ACC112 (cell line): ENCODE results near the gene SERPINB7.

Experiments used
- H2AFZ ChIP-seq: fragments of 200-600 bp; sonication (generic); one replicate; pipeline ENCODE4 v1.6.0; 2017; ENCODE audit warnings: antibody characterized with exemption, low read length; ENCODE audit not compliant: unreplicated experiment
- H3K27ac ChIP-seq: fragments of 200-600 bp; sonication (generic); 2 replicates; pipeline ENCODE4 v1.5.1; 2014; ENCODE audit warnings: low read depth, mild to moderate bottlenecking, antibody characterized with exemption, low read length, moderate library complexity
- H3K27me3 ChIP-seq: fragments of 200-600 bp; sonication (generic); 2 replicates; pipeline ENCODE4 v1.6.1; 2014; ENCODE audit warnings: mild to moderate bottlenecking, antibody characterized with exemption, low read length, moderate library complexity, mixed read lengths; ENCODE audit not compliant: insufficient read depth
- H3K36me3 ChIP-seq: fragments of 200-600 bp; sonication (generic); 2 replicates; pipeline ENCODE4 v1.6.1; 2016; ENCODE audit warnings: mild to moderate bottlenecking, antibody characterized with exemption, low read length, moderate library complexity, mixed read lengths; ENCODE audit not compliant: insufficient read depth
- H3K4me1 ChIP-seq: fragments of 200-600 bp; sonication (generic); one replicate; pipeline ENCODE4 v1.6.1; 2016; ENCODE audit warnings: low read length, mixed read lengths; ENCODE audit not compliant: insufficient read depth, unreplicated experiment, control insufficient read depth
- H3K4me3 ChIP-seq: fragments of 200-600 bp; sonication (generic); 2 replicates; pipeline ENCODE4 v1.5.1; 2014; ENCODE audit warnings: mild to moderate bottlenecking, low read depth, low read length
- H3K79me2 ChIP-seq: fragments of 200-600 bp; sonication (generic); one replicate; pipeline ENCODE4 v1.6.0; 2016; ENCODE audit warnings: low read length; ENCODE audit not compliant: control insufficient read depth, unreplicated experiment, insufficient read depth

SERPINB7 gene

GRCh38 chr18:63844254-63844653, 69.0 kb downstream of the SERPINB7 start:
- no peak overlapping the region for H3K27ac ChIP-seq
- no peaks in the 10 kb centered on the region for H3K4me1 ChIP-seq
- H3K27me3 ChIP-seq = no peaks in the 10 kb centered on the region
- H3K79me2 ChIP-seq = no peaks in the 10 kb centered on the region
- H2AFZ ChIP-seq = no peak overlapping the region
- H3K36me3 ChIP-seq = no peaks in the 10 kb centered on the region
- no peak overlapping the region for H3K4me3 ChIP-seq

- Histone ChIP-seq H3K4me3 (no peak overlapping the region), H3K27ac (no peak overlapping the region), H3K4me1 (no peaks in the 10 kb centered on the region), H2AFZ (no peak overlapping the region), H3K36me3 (no peaks in the 10 kb centered on the region), H3K79me2 (no peaks in the 10 kb centered on the region), H3K27me3 (no peaks in the 10 kb centered on the region)
Observed at GRCh38 chr18:63848159-63848558, 72.9 kb downstream of the SERPINB7 start.

GRCh38 chr18:63850020-63850419, 74.8 kb downstream of the SERPINB7 start:
- no peak overlapping the region for H3K4me3 ChIP-seq
- H3K79me2 ChIP-seq = no peaks in the 10 kb centered on the region
- H2AFZ ChIP-seq = no peak overlapping the region
- no peaks in the 10 kb centered on the region for H3K4me1 ChIP-seq
- no peak overlapping the region for H3K27ac ChIP-seq
- no peaks in the 10 kb centered on the region for H3K36me3 ChIP-seq
- H3K27me3 ChIP-seq = no peaks in the 10 kb centered on the region

GRCh38 chr18:63850636-63851035, 75.4 kb downstream of the SERPINB7 start:
- no peaks in the 10 kb centered on the region for H3K4me1 ChIP-seq
- H3K79me2 ChIP-seq = no peaks in the 10 kb centered on the region
- H2AFZ ChIP-seq = no peak overlapping the region
- H3K36me3 ChIP-seq = no peaks in the 10 kb centered on the region
- no peak overlapping the region for H3K4me3 ChIP-seq
- H3K27ac ChIP-seq = no peak overlapping the region
- H3K27me3 ChIP-seq = no peaks in the 10 kb centered on the region
